Measurements from ENCODE around the gene COLEC11. TPM values are rescaled to one million over a fixed set of nuclear protein-coding genes. Genes with fewer than 3 reads are reported as not detected.

The COLEC11 gene
- total RNA-seq, 3 donors from 2014 or later (not counting 1 experiment from before 2014, with no cell fraction given), result 0.61 TPM; not detected in 2

- no peak for DNase-seq
- intact Hi-C loops (cut with micrococcal nuclease), result no loop called here
- Mint-ChIP-seq H3K27me3 (ENCODE audit: low read depth in 2 of 2) (no peaks in the 10 kb centered on the region), H3K36me3 (no peaks in the 10 kb centered on the region), H3K4me3 (no peak overlapping the region), H3K9me3 (no peaks in the 10 kb centered on the region), H3K27ac (no peak overlapping the region), H3K4me1 (peaks cover 0 to 7% of the 10 kb centered on the region in 2 donors)
- ATAC-seq, result no peak
- H3K27ac ChIP-seq (ENCODE audit: low read length), result no peak overlapping the region
- 92% methylated on average over 5 of the region's 6 CpGs for WGBS (ENCODE audit: insufficient coverage)
- H3K36me3 ChIP-seq (ENCODE audit: control insufficient read depth, insufficient read depth, low read length), result peaks cover 25% of the 10 kb centered on the region
- TF ChIP-seq CTCF (IDR thresholded peaks at IDR 0.05), result no peak
- H3K4me1 ChIP-seq (ENCODE audit: control insufficient read depth, insufficient read depth, low read length), result no peaks in the 10 kb centered on the region
- H3K4me3 ChIP-seq (ENCODE audit: low read length), result no peak overlapping the region
- no peaks in the 10 kb centered on the region for H3K27me3 ChIP-seq (ENCODE audit: control insufficient read depth, insufficient read depth, low read length)
- H3K9me3 ChIP-seq (ENCODE audit: control insufficient read depth, insufficient read depth, low read length), result no peaks in the 10 kb centered on the region
These were observed 7.5 kb upstream of the COLEC11 start for GRCh38 chr2:3587432-3587831.

DNA sequence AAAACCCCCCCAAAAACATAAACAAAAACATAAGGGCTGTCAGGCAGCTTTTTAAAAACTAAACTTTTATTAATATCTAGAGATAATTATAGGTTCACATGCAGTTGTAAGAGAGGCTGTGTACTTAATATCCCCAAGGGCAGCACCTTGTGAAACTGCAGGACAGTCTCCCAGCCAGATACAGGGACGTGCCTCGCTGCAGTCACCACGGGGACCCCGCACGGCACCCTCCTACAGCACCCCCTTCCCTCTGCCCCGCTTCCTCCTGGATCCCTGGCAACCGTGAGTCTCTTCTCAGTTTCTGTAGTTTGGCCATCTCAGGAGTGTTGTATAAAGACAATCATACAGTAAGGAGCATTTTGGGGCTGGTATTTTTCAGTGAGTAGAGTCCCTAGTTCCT, 6.8 kb upstream of the COLEC11 start:
- H3K36me3 ChIP-seq (ENCODE audit: control insufficient read depth, insufficient read depth, low read length), result peaks cover 19% of the 10 kb centered on the region
- no peaks in the 10 kb centered on the region for H3K9me3 ChIP-seq (ENCODE audit: control insufficient read depth, insufficient read depth, low read length)
- no peak overlapping the region for H3K4me3 ChIP-seq (ENCODE audit: low read length)
- Mint-ChIP-seq H3K4me3 (no peak overlapping the region), H3K27ac (no peak overlapping the region), H3K4me1 (peaks cover 0 to 7% of the 10 kb centered on the region in 2 donors), H3K9me3 (no peaks in the 10 kb centered on the region), H3K36me3 (no peaks in the 10 kb centered on the region), H3K27me3 (ENCODE audit: low read depth in 2 of 2) (no peaks in the 10 kb centered on the region)
- 94% methylated on average over 7 of the region's 7 CpGs for WGBS (ENCODE audit: insufficient coverage)
- intact Hi-C loops (cut with micrococcal nuclease), result no loop called here
- DNase-seq, result no peak
- no peak for ATAC-seq
- H3K4me1 ChIP-seq (ENCODE audit: control insufficient read depth, insufficient read depth, low read length), result no peaks in the 10 kb centered on the region
- H3K27me3 ChIP-seq (ENCODE audit: control insufficient read depth, insufficient read depth, low read length), result no peaks in the 10 kb centered on the region
- TF ChIP-seq CTCF (IDR thresholded peaks at IDR 0.05), result no peak
- H3K27ac ChIP-seq (ENCODE audit: low read length), result no peak overlapping the region

GRCh38 chr2:3589086-3589485, 5.8 kb upstream of the COLEC11 start:
- no peaks in the 10 kb centered on the region for H3K27me3 Mint-ChIP-seq (ENCODE audit: low read depth in 2 of 2)
- no peak for TF ChIP-seq CTCF (IDR thresholded peaks at IDR 0.05)
- 90% methylated on average over 11 of the region's 11 CpGs for WGBS (ENCODE audit: insufficient coverage)
- no peaks in the 10 kb centered on the region for H3K4me1 ChIP-seq (ENCODE audit: control insufficient read depth, insufficient read depth, low read length)
- H3K9me3 Mint-ChIP-seq, result no peaks in the 10 kb centered on the region
- H3K4me1 Mint-ChIP-seq, result peaks cover 0 to 7% of the 10 kb centered on the region in 2 donors
- H3K36me3 Mint-ChIP-seq, result no peaks in the 10 kb centered on the region
- no peak overlapping the region for H3K4me3 Mint-ChIP-seq
- ATAC-seq (no peak), DNase-seq (no peak)
- no peaks in the 10 kb centered on the region for H3K9me3 ChIP-seq (ENCODE audit: control insufficient read depth, insufficient read depth, low read length)
- peaks cover 13% of the 10 kb centered on the region for H3K36me3 ChIP-seq (ENCODE audit: control insufficient read depth, insufficient read depth, low read length)
- no peak overlapping the region for H3K4me3 ChIP-seq (ENCODE audit: low read length)
- H3K27ac Mint-ChIP-seq, result peak overlapping the region in 1 of 2 donors; percentile 17
- H3K27ac ChIP-seq (ENCODE audit: low read length), result no peak overlapping the region
- no peaks in the 10 kb centered on the region for H3K27me3 ChIP-seq (ENCODE audit: control insufficient read depth, insufficient read depth, low read length)
- intact Hi-C loops (cut with micrococcal nuclease), result no loop called here

GRCh38 chr2:3595404-3595803, 492 bp downstream of the COLEC11 start:
- ATAC-seq (no peak), DNase-seq (no peak)
- Mint-ChIP-seq H3K4me1 (no peaks in the 10 kb centered on the region), H3K27ac (no peak overlapping the region), H3K4me3 (no peak overlapping the region), H3K27me3 (ENCODE audit: low read depth in 2 of 2) (peaks cover 0 to 3% of the 10 kb centered on the region in 2 donors), H3K36me3 (no peaks in the 10 kb centered on the region), H3K9me3 (no peaks in the 10 kb centered on the region)
- Histone ChIP-seq H3K27me3 (ENCODE audit: control insufficient read depth, insufficient read depth, low read length) (no peaks in the 10 kb centered on the region), H3K4me3 (ENCODE audit: low read length) (no peak overlapping the region), H3K9me3 (ENCODE audit: control insufficient read depth, insufficient read depth, low read length) (no peaks in the 10 kb centered on the region), H3K27ac (ENCODE audit: low read length) (no peak overlapping the region), H3K36me3 (ENCODE audit: control insufficient read depth, insufficient read depth, low read length) (no peaks in the 10 kb centered on the region), H3K4me1 (ENCODE audit: control insufficient read depth, insufficient read depth, low read length) (no peaks in the 10 kb centered on the region)
- TF ChIP-seq CTCF (IDR thresholded peaks at IDR 0.05), result no peak
- intact Hi-C loops (cut with micrococcal nuclease), result no loop called here
- WGBS (ENCODE audit: insufficient coverage), result 92% methylated on average over 11 of the region's 11 CpGs

Data from natural killer cell (primary cell).